GM23338 (cell line): ENCODE results near the gene INPP5A. TPM values are rescaled to one million over a fixed set of nuclear protein-coding genes. Genes with fewer than 3 reads are reported as not detected.
"Not testable (repeated sequence)": the region's sequence is repeated elsewhere in the genome, so short reads cannot be mapped to it uniquely, and the experiment has no call there.

ENCODE experiments used
- ATAC-seq: fragments of 200-7000 bp; cut with Tn5 transposase; 3 replicates; pipeline ENCODE4 v1.9.1; 2020
- DNase-seq: peaks from one replicate; pipeline ENCODE4 v3.0.0-alpha.2; 2015; ENCODE audit warnings: low spot score
- H2AFZ ChIP-seq: fragments of 200-600 bp; sonication (generic); 2 replicates; pipeline ENCODE4 v1.8.0; 2016; ENCODE audit warnings: antibody characterized with exemption, mild to moderate bottlenecking, moderate library complexity
- H3F3A ChIP-seq: fragments of 200-600 bp; sonication (generic); replicated peaks from 2 replicates; pipeline ENCODE4 v1.8.0; 2017; ENCODE audit warnings: antibody characterized with exemption, mixed run types, low read depth
- H3K27ac ChIP-seq: fragments of 200-600 bp; sonication (generic); 2 replicates; pipeline ENCODE4 v1.6.1; 2016; ENCODE audit warnings: low read depth
- H3K27me3 ChIP-seq: fragments of 200-600 bp; sonication (generic); 2 replicates; pipeline ENCODE4 v1.8.0; 2016; ENCODE audit warnings: mild to moderate bottlenecking, mixed run types, moderate library complexity; ENCODE audit not compliant: insufficient read depth
- H3K36me3 ChIP-seq: fragments of 200-600 bp; sonication (generic); 2 replicates; pipeline ENCODE4 v1.8.0; 2016; ENCODE audit warnings: mild to moderate bottlenecking; ENCODE audit not compliant: insufficient read depth
- H3K4me1 ChIP-seq: fragments of 200-600 bp; sonication (generic); 2 replicates; pipeline ENCODE4 v1.8.0; 2016; ENCODE audit warnings: mild to moderate bottlenecking, moderate library complexity; ENCODE audit not compliant: insufficient read depth
- H3K4me2 ChIP-seq: fragments of 200-600 bp; sonication (generic); 2 replicates; pipeline ENCODE4 v1.7.1; 2017; ENCODE audit warnings: mixed run types
- H3K4me3 ChIP-seq: fragments of 200-600 bp; sonication (generic); 2 replicates; pipeline ENCODE4 v1.6.1; 2016; ENCODE audit warnings: mixed run types
- H3K79me2 ChIP-seq: fragments of 200-600 bp; sonication (generic); replicated peaks from 2 replicates; pipeline ENCODE4 v1.8.0; 2017; ENCODE audit warnings: mild to moderate bottlenecking; ENCODE audit not compliant: insufficient read depth
- H3K9me2 ChIP-seq: fragments of 200-600 bp; sonication (generic); 2 replicates; pipeline ENCODE4 v1.8.0; 2017; ENCODE audit not compliant: insufficient read depth
- H4K20me1 ChIP-seq: fragments of 200-600 bp; sonication (generic); replicated peaks from 2 replicates; pipeline ENCODE4 v1.8.0; 2017; ENCODE audit warnings: mild to moderate bottlenecking; ENCODE audit not compliant: insufficient read depth
- H3K27ac Mint-ChIP-seq: 2 replicates; pipeline ENCODE4 v1.8.0; 2020; ENCODE audit warnings: inconsistent platforms, mild to moderate bottlenecking, moderate library complexity, mixed read lengths
- H3K27me3 Mint-ChIP-seq: 3 replicates; pipeline ENCODE4 v1.8.0; 2022; ENCODE audit warnings: low read depth, mild to moderate bottlenecking, moderate library complexity, mixed read lengths, inconsistent platforms; ENCODE audit not compliant: insufficient read depth, poor library complexity
- H3K36me3 Mint-ChIP-seq: 3 replicates; pipeline ENCODE4 v1.8.0; 2021; ENCODE audit warnings: low read depth, mild to moderate bottlenecking, inconsistent platforms, moderate library complexity, mixed read lengths
- H3K4me1 Mint-ChIP-seq: 3 replicates; pipeline ENCODE4 v1.8.0; 2020; ENCODE audit warnings: mild to moderate bottlenecking, inconsistent platforms, mixed read lengths
- H3K4me3 Mint-ChIP-seq: 3 replicates; pipeline ENCODE4 v1.8.0; 2021; ENCODE audit warnings: moderate library complexity, mild to moderate bottlenecking, inconsistent platforms, mixed read lengths
- H3K9me3 Mint-ChIP-seq: 3 replicates; pipeline ENCODE4 v1.8.0; 2020; ENCODE audit warnings: moderate library complexity, mild to moderate bottlenecking, inconsistent platforms, mixed read lengths
- CTCF ChIP-seq, 2 experiments: fragments of 200-600 bp in 1 of 2; sonication (generic) in 1 of 2; conservative IDR thresholded peaks; 2 replicates each; pipeline versions ENCODE4 v1.5.1 to v1.6.1; 2016 to 2017; ENCODE audit warnings: antibody characterized with exemption in 2 of 2, low read depth in 2 of 2, mild to moderate bottlenecking in 2 of 2, moderate library complexity in 1 of 2
- ZNF331 ChIP-seq: fragments of 250-450 bp; sonication (Bioruptor Pico); IDR thresholded peaks from 2 replicates; pipeline ENCODE4 v1.5.0; 2020; ENCODE audit warnings: low read depth, mild to moderate bottlenecking, moderate library complexity
- polyA plus RNA-seq: library from polyadenylated mRNA; unstranded; fragments of >200 nt; fragmentation: Nextera tagmentation; extraction: Ambion mirVana; gene quantifications from 2 replicates; pipeline ENCODE4 v1.2.1, GENCODE V29; 2016
- total RNA-seq: library from RNA; depleted of rRNA; stranded (reverse); fragments of >200 nt; shearing (Covaris generic); gene quantifications from 2 replicates; pipeline ENCODE4 v1.2.3, GENCODE V29; 2014
- TF ChIP-seq, protein P1 (sequence below): fragments of 250-450 bp; sonication (Bioruptor Pico); IDR thresholded peaks from 2 replicates; pipeline ENCODE4 v1.5.0; 2020; ENCODE audit warnings: mild to moderate bottlenecking, moderate library complexity

The INPP5A gene
- total and polyA plus RNA-seq, 2 experiments from 2014 or later: 5.9 to 40.6 TPM

GRCh38 chr10:132770061-132771021 lies 232.8 kb downstream of the INPP5A start (continued):
- TF ChIP-seq, protein P1, sequence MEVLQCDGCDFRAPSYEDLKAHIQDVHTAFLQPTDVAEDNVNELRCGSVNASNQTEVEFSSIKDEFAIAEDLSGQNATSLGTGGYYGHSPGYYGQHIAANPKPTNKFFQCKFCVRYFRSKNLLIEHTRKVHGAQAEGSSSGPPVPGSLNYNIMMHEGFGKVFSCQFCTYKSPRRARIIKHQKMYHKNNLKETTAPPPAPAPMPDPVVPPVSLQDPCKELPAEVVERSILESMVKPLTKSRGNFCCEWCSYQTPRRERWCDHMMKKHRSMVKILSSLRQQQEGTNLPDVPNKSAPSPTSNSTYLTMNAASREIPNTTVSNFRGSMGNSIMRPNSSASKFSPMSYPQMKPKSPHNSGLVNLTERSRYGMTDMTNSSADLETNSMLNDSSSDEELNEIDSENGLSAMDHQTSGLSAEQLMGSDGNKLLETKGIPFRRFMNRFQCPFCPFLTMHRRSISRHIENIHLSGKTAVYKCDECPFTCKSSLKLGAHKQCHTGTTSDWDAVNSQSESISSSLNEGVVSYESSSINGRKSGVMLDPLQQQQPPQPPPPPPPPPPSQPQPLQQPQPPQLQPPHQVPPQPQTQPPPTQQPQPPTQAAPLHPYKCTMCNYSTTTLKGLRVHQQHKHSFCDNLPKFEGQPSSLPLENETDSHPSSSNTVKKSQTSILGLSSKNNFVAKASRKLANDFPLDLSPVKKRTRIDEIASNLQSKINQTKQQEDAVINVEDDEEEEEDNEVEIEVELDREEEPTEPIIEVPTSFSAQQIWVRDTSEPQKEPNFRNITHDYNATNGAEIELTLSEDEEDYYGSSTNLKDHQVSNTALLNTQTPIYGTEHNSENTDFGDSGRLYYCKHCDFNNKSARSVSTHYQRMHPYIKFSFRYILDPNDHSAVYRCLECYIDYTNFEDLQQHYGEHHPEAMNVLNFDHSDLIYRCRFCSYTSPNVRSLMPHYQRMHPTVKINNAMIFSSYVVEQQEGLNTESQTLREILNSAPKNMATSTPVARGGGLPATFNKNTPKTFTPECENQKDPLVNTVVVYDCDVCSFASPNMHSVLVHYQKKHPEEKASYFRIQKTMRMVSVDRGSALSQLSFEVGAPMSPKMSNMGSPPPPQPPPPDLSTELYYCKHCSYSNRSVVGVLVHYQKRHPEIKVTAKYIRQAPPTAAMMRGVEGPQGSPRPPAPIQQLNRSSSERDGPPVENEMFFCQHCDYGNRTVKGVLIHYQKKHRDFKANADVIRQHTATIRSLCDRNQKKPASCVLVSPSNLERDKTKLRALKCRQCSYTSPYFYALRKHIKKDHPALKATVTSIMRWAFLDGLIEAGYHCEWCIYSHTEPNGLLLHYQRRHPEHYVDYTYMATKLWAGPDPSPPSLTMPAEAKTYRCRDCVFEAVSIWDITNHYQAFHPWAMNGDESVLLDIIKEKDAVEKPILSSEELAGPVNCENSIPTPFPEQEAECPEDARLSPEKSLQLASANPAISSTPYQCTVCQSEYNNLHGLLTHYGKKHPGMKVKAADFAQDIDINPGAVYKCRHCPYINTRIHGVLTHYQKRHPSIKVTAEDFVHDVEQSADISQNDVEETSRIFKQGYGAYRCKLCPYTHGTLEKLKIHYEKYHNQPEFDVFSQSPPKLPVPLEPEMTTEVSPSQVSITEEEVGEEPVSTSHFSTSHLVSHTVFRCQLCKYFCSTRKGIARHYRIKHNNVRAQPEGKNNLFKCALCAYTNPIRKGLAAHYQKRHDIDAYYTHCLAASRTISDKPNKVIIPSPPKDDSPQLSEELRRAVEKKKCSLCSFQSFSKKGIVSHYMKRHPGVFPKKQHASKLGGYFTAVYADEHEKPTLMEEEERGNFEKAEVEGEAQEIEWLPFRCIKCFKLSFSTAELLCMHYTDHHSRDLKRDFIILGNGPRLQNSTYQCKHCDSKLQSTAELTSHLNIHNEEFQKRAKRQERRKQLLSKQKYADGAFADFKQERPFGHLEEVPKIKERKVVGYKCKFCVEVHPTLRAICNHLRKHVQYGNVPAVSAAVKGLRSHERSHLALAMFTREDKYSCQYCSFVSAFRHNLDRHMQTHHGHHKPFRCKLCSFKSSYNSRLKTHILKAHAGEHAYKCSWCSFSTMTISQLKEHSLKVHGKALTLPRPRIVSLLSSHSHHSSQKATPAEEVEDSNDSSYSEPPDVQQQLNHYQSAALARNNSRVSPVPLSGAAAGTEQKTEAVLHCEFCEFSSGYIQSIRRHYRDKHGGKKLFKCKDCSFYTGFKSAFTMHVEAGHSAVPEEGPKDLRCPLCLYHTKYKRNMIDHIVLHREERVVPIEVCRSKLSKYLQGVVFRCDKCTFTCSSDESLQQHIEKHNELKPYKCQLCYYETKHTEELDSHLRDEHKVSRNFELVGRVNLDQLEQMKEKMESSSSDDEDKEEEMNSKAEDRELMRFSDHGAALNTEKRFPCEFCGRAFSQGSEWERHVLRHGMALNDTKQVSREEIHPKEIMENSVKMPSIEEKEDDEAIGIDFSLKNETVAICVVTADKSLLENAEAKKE: no peak
- TF ChIP-seq ZNF331 (CRISPR knock-in tag) (no peak), CTCF (conservative IDR thresholded peaks at IDR 0.05; ENCODE audit: low read depth in 2 of 2) (no peak)

- H3K4me3 Mint-ChIP-seq, H3K4me2 ChIP-seq, H3K4me1 ChIP-seq, ATAC-seq, H3K27ac Mint-ChIP-seq, H3K4me1 Mint-ChIP-seq, DNase-seq, H4K20me1 ChIP-seq, H3K9me2 ChIP-seq, H3K4me3 ChIP-seq, H3K27me3 Mint-ChIP-seq, H3K36me3 ChIP-seq, H3K27me3 ChIP-seq, H3F3A ChIP-seq, H3K27ac ChIP-seq, H3K36me3 Mint-ChIP-seq, H3K79me2 ChIP-seq, H3K9me3 Mint-ChIP-seq, H2AFZ ChIP-seq: not testable (repeated sequence)
Observed at GRCh38 chr10:132772816-132773215, 235.2 kb downstream of the INPP5A start.
